CD4-positive, alpha-beta T cell treated with Interleukin-10 for 1 hour (primary cell): Measurements from ENCODE around the gene RSRC1.
A peak's percentile ranks its signal among the peaks of the same experiment; 100 is the strongest.
"Not testable (repeated sequence)": the region's sequence is repeated elsewhere in the genome, so short reads cannot be mapped to it uniquely, and the experiment has no call there.

ENCODE experiments used
- DNase-seq: peaks from one replicate; pipeline ENCODE4 v3.0.0-alpha.2; 2020

The RSRC1 gene

DNA sequence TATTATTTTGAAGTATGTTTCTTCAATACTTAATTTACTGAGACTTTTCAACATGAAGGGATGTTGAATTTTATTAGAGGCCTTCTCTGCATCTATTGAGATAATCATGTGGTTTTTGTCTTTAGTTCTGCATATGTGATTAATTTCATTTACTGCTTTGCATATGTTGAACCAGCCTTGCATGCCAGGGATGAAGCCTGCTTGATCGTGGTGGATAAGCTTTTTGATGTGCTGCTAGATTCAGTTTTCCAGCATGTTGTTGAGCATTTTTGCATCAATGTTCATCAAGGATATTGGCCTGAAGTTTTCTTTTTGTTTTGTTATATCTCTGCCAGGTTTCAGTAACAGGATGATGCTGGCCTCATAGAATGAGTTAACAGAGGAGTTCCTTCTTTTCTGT is 134.4 kb downstream of the RSRC1 start:
- no peak for DNase-seq

DNA sequence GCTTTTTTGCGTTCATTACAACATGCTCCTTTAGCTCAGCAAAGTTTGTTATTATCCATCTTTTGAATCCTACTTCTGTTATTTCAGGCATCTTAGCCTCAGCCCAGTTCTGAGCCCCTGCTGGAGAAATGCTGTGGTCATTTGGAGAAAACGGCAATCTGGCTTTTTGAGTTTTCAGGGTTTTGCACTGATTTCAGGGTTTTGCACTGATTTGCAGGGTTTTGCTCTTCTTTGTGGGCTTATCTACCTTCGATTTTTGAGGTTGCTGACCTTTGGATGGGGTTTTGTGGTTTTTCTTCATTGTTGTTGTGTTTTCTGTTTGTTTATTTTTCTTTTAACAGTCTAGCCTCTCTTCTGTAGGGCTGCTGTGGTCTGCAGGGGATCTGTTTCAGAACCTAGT is 137.4 kb downstream of the RSRC1 start:
- DNase-seq, result no peak

DNA sequence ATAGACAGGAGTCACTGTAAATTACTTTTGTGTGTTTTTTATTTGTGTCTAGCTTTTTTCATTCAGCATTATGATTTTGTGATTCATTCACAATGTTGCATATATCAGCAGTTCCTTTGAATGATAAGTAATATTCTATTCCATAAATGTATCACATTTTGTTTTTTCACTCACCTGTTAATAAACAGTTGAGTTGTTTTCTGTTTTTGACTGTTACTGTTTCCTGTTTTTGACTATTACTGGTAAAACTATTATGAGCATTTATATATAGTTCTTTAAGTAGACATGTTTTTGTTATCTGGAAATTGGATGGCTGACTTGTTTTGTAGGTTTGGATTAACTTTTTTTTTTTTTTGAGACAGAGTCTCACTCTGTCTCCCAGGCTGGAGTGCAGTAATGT is 138.4 kb downstream of the RSRC1 start:
- no peak for DNase-seq

DNA sequence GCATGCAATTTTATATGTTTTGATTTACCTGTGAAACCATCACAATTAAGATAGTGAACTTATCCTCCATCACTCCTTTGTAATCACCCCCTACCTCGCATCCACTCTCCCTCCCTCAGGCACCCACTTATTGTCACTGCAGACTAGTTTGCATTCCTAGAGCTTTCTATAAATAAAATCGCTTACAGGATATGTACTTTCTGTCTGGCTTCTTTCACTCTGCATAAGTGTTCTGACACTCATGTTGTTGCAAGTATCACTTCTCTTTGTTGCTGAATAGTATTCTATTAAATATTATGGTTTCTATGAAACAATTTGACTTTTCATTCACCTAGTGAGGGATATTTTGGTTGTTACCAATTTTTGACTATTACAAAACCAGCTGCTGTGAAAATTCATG is 139.3 kb downstream of the RSRC1 start:
- no peak for DNase-seq

DNA sequence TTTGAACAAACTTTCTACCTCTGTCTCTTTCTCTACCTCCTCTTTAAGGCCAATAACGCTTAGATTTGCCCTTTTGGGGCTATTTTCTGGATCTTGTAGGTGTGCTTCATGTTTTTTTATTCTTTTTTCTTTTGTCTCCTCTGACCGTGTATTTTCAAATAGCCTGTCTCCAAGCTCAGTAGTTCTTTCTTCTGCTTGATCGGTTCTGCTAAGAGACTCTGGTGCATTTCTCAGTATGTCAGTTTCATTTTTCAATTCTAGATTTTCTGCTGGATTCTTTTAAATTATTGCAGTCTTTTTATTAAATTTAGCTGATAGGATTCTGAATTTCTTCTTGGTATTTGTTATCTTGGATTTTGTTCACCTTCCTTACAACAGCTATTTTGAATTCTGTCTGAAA is 148.7 kb downstream of the RSRC1 start:
- DNase-seq, result no peak

DNA sequence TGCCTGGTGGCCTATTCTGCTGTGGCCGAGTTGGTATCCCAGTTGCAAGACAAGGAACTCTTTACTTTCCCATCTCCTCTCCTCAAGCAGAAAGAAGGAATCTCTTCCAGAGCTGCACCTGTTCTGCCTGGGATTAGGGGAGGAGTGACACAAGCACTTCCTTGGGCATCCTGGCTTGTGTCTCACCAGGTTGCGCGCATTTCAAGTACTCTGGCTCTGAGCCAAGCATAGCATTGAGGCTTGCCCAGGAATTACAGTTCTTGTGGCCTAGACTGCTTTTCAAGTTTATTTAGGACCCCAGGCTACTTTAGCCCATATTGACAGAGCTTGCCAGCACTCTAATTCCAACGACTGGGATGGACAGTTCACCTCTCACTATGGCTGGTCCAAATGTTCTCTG is 150.5 kb downstream of the RSRC1 start:
- no peak for DNase-seq

DNA sequence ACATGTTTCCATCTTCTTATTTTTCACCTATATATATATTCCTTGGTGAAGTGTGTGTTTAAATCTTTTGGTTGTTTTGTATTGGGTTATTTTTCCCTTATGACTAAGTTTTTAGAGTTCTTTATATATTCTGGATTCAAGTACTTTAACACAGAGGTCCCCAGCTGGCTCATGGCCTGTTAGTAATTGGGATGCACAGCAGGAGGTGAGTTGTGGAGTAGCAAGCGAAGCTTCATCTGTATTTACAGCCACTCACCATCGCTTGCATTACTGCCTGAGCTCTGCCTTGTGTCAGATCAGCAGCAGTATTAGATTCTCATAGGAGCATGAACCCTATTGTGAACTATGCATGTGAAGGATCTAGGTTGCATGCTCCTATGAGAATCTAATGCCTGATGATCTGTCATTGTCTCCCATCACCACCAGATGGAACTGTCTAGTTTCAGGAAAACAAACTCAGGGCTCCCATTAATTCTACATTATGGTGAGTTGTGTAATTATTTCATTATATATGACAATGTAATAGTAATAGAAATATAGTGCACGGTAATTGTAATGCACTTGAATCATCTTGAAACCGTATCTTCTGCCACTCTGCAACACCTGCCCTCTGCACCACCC is 151.6 kb downstream of the RSRC1 start:
- DNase-seq, result no peak

DNA sequence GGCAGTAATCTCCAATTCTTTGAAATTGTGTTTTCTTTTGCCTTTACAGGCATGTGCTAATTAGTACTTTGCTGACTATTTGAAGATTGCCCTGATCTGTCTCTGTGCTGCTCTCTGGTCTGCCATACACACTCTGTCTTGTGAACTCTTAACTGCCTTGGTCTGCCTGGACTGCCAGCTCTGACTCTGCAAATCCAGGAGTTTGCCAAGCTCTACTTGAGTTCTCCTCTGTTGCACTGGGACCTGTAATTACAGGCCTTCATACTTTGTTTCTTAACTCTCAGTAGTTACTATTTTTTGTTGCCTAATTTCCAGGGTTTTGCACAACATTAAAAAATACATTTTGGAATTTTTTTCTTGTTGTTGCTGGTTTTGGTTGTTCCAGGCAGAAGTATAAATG is 155.0 kb downstream of the RSRC1 start:
- DNase-seq, result no peak

DNA sequence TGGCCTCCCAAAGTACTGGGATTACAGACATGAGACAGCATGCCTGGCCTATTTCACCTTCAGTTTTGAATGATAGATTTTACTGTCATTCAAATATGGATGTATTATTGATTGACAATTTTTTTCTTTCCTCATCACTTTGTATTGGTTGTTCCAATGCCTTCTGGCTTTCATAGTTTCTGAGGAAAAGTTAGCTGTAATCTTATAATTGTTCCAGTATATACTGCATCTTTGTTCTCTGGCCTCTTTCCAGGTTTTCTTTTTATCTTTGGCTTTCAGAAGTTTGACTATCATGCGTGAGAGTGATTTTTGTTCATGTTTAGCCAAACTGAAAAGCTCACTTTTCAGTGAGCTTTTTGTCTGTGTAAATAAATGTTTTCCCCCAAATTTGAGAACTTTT is 157.1 kb downstream of the RSRC1 start:
- DNase-seq, result no peak

DNA sequence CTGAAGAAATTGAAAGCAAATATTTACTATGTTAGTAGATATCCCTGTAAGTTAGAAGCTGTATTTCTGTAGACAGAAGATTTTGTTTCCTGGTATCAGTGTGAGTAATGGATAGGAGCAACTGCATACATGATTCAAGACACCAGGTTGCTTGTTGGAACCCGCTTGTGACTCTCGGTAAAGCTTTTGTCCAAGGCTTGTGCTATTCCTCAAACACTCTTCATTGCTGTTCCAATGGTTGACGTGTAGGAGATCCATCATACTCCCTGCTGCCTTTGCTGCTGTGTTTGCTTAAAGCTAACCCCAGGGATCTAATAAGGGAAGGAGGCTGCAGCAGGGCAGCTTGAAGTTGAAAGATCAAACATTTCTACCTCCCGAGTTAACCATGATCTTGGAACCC is 160.1 kb downstream of the RSRC1 start:
- DNase-seq, result no peak

DNA sequence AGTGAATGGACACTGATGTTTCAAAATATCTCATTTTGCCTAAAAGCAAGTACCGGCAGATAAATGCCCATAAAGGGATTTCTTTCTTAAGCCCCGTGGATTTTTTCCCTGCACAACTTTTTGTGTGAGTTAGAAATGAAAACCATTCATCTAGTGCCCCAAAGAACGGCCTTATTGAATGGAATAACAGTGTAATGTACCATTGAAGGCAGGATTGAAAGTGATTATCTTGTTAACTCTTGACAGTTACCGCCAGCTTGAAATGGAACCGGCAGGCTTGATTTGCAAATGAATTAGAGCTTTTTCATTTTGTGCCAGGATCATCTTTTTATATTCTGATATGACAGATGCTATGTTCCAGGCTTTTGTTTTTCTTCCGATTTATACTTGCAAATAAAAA is 162.2 kb downstream of the RSRC1 start:
- DNase-seq, result no peak

DNA sequence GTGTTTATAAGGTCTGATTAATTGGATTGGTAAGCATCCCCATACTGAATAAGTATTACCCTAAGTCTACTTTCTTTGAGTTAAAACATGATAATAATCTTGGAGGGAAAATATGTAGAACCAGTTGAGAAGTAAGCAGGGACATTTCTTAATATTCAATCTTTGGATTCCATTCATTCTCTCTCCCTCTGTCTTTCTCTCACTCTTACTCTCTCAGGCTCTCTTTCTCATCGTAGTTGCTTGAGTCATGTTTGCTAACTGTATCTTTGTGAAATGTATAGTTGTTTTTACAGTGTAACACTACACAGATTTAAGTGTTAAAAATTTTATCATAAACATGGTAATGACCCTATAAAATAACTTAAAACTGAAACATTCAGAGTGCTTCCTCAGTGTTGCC is 163.8 kb downstream of the RSRC1 start:
- DNase-seq, result no peak

DNA sequence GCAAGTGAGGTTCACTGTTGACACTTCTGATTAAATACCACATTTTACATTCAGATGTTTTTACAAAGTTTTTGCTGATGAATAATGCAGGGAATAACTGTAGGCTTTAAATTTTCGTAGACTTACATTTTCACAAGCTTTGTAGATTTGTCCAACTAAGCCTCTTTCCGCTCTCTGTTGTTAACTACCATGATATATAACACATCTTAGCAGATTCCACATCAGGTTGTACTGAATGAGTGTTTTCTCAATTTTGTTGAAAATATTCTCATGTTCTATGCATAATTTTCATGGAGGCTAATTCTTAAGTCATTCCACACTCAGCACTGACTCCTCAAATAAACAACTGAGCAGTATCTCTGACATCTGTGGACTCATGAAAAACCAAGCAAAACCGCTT is 168.3 kb downstream of the RSRC1 start:
- DNase-seq, result no peak

DNA sequence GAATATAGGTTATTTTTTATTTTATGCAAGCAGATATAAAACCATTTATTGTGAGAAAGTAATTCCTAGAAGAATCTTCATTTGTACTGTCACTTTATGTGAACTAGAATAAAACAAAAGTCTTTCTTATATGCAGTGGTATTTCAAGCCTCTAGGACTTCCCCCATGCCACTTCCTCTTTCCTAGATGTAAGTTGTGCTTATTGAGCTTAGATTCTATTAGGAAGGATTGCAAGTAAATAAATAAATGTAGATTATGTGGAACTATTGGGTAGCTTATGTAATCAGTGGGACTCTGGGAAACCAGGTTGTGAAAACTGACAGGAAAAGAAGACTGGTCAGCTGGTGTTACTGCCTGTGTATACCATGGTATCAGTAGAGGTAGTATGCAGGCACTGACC is 169.7 kb downstream of the RSRC1 start:
- DNase-seq, result no peak

DNA sequence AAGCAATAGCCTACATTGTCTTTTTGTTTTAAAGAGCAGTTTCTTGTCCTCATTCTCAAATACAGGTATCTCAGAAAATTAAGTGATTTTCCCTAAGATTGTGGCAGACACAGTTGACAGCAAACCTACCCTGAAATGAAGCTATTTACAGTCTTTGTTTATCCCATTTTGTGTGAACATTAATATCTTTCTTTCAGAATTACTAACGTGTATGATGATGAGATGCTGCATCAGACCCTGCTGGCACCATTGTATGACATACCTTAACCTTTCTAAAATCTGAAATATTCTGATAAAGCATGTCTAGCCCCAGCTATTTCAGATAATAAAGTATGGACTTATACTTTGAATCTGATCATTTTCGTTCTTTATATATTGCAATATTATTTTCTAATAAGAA is 185.9 kb downstream of the RSRC1 start:
- DNase-seq, result no peak

DNA sequence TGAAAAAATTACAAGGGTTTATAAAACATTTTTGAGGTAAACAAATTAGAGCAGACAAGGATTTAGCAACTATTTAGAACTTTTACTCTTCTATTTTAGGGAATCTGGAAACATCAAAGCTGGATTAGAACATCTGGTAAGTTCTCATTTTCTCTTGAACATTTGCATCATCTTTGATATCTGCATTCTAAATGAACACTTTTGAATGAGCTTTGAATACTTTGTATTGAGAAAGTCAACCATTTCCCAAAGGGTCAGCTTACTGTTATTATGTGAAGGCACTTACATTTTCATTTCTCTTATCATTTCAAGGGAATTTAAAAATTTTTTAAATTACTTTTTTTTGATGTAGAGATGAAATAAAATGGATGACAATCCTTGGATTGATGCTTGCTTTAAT is 188.1 kb downstream of the RSRC1 start:
- DNase-seq, result no peak

DNA sequence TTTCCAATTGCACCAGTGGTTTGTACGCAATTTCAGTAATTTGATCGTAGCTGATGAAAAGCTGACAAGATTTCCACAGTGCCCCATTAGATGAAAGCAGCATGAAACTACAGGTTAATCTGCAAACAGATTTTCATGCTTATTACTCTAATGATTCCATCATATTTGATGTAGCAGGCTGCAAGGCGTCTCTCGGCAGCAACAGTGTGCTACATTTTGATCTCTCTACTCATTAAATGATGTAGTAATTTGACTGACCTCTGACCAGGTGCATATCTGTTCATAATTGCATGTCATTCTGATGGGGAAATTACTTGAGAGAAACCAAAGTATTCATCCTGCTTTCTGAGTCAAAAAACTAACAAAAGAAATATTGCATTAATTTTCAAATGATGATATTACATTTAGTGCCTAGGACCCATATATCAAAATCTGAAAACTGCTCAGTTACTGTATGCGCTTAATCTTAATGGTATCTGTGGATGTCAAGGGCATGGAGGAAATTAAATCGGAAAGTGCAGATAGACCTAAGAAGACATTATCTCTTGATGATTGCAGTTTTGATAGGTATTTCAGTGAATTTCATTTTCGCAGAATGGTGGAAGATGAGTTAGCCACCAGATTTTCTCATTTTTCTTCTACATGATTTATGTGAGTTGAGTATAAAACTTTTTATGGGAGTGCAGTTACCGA is 198.5 kb downstream of the RSRC1 start:
- no peak for DNase-seq

DNA sequence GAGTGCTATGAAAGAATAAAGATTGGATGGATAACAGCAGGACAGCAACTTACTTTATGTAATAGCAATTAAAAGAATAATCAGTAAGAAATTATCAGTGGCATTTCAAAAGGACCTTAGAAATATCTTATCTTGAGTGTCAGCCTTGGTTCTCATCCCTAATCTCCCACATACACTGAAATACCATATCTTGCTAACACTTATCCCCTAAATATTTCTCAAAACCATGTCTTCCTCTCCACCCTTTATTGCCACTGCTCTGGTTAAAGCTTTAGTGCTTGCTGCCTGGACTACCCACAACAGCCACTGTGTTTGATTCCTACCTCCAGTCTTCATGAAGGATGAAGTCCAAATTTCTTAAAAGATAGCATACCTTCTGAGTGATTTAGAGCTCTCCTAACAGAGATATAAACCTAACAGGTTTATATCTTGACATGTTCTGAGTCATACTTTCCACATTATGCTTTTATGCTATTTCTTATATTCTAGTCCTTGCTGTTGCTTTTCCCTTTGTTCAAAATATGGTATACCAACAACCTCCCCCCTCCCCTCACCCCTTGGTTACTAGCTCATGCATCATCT is 202.8 kb downstream of the RSRC1 start:
- DNase-seq, result no peak

DNA sequence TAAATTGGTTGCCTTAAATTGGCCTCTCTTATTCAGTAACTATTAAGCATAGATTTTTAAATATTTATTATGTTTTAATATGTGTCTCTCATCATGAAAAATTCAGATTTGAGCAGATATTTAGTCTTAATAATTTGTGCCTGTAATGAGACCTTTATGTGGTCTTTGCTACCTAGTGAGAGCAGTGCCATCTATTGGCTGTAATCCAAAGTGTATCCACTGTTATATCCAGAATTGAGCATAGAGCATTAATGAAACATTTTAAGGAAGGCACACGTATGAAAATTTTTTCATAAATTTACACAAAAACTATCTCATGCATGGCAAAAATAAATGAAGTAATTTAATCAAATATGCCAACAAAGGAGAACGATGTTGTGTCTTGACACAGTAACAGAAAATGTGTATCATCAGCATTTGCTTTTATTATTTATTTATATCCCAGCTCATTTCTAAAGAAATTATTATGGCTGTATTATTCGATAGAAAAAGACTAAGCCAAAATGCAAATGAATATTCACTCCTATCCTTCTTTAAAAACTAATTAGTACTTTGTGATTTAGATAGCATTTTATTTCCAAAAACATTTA is 203.5 kb downstream of the RSRC1 start:
- DNase-seq, result peak; percentile 13

DNA sequence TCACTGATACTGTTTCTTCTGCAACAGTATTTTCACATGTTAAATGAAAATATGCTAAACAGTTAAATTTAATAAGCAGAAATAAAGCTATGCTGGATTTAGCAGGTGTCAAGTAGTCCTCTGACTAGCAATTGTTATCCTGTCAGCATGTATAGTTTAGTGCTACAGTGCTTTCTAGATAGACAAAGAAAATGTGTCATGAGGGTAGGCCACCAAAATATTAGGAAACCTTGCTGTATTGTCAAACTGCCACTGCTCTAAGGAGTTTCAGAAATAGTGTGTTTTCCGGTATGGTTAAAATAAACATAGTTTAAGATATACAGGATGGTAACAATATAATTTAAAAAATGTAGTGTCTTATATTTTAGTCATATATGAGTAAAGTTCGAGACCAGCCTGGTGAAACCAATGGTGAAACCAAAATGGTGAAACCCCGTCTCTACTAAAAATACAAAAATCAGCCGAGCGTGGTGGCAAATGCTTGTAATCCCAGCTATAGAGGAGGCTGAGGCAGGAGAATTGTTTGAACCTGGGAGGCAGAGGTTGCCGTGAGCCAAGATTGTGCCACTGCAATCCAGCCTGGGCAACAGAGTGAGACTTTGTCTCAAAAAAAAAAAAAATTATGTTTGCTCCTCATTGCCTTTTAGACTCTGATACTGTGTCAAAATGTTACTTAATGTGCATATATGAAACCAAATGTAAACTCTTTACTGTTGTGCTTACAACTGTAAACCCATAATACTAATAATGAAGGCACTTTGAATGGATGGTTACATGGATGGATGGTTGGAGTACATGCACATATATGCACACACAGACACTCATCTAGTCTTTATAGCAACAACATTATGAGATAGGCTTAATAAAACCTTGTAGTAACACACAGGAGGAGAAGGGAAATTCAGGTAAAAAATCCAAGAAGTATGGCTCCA is 204.8 kb downstream of the RSRC1 start:
- DNase-seq, result no peak

DNA sequence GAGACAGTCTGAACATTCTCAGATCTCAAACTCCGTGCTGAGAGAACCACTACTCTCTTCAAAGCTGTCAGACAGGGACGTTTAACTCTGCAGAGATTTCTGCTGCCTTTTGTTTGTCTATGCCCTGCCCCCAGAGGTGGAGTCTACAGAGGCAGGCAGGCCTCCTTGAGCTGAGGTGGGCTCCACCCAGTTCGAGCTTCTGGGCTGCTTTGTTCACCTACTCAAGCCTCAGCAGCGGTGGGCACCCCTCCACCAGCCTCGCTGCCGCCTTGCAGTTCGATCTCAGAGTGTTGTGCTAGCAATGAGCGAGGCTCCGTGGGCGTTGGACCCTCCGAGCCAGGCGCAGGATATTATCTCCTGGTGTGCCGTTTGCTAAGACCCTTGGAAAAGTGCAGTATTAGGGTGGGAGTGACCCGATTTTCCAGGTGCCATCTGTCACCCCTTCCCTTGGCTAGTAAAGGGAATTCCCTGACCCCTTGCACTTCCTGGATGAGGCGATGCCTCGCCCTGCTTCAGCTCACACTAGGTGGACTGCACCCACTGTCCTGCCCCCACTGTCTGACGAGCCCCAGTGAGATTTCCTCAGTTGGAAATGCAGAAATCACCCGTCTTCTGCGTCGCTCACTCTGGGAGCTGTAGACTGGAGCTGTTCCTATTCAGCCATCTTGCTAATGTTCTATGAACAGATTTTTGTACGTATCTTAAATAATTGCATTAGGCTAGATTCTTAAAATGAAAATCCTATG is 220.0 kb downstream of the RSRC1 start:
- DNase-seq, result not testable (repeated sequence)

DNA sequence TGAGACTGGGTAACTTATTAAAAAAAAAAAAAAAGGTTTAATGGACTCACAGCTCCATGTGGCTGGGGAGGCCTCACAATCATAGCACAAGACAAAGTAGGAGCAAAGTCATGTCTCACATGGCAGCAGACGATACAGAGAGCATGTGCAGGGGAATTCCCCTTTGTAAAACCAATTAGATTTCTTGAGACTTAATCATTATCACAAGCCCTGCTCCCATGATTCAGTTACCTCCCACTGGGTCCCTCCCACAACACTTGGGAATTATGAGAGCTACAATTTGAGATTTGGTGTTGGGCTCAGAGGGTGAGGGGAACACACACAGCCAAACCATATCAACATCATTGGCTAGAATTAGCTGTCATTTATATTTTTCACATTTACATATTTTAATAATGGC is 221.0 kb downstream of the RSRC1 start:
- no peak for DNase-seq

DNA sequence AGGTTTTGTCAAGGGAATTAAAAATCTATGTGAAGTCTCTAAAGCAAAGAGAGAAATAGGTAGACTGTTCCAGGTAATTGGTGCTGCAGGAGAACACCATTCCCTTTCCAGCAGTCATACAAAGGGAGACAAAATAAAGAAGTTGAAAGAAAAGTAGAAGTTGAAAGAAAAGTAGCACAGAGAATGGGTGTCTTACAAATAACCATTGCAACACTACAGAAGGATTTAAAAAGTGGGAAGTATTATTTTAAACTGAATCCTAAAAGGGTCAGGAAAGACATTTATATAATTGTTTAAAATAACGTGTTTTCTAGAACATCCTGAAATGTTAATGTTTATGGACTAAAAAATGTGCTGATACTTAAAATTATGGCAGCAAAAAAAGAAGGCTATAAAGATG is 223.8 kb downstream of the RSRC1 start:
- no peak for DNase-seq
